GOT3 (cell line): ENCODE measurements around the gene KRTAP5-2.
"Not testable (repeated sequence)": the region's sequence is repeated elsewhere in the genome, so short reads cannot be mapped to it uniquely, and the experiment has no call there.

Source experiments
- DNase-seq: peaks from one replicate; lab custom pipeline; 2025; ENCODE audit warnings: mixed read lengths; lab: John Stamatoyannopoulos, UW

The KRTAP5-2 gene

DNA sequence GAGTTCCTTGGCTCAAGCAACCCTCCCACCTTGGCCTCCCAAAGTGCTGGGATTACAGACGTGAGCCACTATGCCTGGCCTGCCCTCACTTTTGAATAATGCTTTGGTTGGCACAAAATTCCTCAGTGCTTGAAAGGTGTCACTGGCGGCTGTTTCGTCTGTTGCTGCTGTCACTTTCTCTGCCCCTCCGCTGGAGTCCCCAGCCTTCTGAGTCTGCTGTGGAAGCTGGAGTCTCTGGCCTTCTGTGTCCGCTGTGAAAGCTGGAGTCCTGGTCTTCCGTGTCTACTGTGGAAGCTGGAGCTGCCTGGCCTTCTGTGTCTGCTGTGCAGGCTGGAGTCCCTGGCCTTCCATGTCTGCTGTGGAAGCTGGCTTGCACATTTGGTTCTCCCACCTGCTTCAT, 8.1 kb downstream of the KRTAP5-2 start:
- no peak for DNase-seq

DNA sequence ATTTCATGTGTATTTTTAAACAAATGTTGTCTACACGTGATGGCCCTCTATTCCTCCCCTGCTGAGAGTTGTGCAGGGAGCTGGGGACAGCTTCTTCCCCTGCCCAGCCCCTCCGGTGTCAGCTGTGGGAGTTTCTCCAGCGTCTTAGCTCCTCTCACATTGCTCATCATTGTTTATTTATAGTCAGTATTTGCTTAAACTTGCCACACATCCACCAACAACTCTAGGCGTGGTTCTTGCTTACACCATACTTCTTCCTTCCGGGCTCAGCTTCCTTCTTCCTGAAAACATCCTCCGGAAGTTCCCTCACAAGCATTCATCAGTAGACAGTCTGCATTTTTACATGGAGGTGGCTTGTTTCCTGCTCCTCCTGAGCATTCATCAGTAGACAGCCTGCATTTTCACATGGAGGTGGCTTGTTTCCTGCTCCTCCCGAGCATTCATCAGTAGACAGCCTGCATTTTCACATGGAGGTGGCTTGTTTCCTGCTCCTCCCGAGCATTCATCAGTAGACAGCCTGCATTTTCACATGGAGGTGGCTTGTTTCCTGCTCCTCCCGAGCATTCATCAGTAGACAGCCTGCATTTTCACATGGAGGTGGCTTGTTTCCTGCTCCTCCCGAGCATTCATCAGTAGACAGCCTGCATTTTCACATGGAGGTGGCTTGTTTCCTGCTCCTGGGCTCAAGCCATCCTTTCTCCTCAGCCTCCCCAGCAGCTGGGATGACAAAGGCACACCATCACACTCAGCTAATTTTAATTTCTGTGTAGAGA, 8.7 kb downstream of the KRTAP5-2 start:
- not testable (repeated sequence) for DNase-seq

DNA sequence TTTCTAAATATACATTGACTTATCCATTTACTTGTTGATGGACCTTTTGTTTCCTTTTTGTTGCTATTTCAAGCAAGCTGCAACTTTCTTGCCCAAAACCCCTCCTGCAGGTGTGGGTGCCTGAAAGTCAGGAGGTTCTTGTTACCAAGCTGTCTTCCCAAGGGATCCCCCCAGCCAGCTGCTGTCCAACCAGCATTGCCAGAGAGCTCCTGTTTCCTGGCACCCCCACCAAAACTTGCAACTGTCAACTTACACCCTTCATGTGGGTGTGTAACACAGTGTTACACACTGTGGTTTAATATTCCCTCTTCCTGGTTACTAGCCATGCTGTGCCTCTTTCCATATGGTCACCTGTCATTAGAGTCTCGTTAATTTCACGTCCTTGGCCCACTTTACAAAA, 11.4 kb downstream of the KRTAP5-2 start:
- no peak for DNase-seq

DNA sequence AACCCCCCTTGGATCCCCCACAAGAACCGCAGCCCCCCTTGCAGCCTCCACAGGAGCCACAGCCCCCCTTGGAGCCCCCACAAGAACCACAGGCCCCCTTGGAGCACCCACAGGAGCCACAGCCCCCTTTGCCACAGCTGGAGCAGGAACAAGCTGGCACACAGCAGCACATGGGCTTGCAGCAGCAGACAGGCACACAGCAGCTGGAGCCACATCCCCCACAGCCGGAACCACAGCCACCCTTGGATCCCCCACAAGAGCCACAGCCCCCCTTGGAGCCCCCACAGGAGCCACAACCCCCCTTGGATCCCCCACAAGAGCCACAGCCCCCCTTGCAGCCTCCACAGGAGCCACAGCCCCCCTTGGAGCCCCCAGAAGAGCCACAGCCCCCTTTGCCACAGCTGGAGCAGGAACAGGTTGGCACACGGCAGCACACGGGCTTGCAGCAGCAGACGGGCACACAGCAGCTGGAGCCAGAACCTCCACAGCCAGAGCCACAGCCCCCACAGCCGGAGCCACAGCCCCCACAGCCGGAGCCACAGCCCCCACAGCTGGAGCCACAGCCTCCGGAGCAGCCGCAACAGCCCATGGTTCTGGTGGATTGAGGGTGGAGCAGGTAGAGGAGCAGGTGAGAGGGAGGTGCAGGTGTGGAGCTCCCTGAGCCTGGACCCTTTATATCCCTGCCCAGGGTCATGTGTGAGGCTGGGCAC, 13.3 kb downstream of the KRTAP5-2 start, which contains the start of gene KRTAP5-1:
KRTAP5-1 (minus strand) TSS at position 623 of the 710 bp plus-strand sequence; CDS start at position 589, 34 bp downstream.
- DNase-seq: not testable (repeated sequence)

DNA sequence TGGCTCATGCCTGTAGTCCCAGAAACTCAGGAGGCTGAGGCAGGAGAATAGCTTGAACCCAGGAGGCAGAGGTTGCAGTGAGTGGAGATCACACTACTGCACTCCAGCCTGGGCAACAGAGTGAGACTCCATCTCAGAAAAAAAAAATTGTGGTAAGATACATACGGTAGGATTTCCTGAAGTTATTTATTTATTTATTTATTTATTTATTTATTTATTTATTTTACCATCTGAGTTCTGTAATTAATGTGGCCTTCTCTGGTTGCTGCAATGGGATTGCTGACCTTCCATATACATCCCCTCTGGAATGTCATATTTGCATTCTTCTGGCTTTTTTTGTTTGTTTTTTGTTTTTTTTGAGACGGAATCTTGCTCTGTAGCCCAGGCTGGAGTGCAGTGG, 15.2 kb downstream of the KRTAP5-2 start:
- DNase-seq: not testable (repeated sequence)

DNA sequence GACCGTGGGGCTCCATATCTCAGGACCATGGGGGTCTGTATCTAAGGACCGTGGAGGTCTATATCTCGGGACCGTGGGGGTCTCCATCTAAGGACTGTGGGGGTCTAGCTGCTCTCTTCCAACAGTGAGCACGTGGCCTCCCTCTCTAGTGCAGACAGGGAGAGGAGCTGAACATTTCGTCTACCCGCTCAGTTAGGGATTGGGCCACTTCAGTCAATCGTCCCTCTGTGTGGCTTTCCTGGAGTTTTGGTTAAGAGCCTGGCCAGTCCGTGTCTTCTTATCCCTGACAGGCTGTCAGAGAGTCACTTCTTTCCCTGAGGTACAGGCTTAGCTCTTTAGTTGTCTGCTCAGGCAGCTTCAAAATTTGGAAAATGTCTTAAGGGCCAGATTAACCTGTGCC, 16.1 kb downstream of the KRTAP5-2 start:
- no peak for DNase-seq

DNA sequence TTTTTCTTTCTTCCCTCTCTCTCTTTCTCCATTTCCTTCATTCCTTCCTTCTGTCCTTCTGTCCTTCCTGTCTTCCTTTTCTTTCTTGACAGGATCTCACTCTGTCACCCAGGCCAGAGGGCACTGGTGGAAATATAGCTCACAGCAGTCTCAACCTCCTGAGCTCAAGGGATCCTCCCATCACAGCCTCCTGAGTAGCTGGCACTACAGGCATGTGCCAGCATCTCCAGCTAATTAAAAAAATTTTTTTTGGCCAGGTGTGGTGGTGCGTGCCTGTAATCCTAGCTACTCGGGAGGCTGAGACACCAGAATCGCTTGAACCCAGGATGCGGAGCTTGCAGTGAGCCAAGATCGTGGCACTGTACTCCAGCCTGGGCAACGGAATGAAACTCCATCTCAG, 21.3 kb downstream of the KRTAP5-2 start:
- no peak for DNase-seq

DNA sequence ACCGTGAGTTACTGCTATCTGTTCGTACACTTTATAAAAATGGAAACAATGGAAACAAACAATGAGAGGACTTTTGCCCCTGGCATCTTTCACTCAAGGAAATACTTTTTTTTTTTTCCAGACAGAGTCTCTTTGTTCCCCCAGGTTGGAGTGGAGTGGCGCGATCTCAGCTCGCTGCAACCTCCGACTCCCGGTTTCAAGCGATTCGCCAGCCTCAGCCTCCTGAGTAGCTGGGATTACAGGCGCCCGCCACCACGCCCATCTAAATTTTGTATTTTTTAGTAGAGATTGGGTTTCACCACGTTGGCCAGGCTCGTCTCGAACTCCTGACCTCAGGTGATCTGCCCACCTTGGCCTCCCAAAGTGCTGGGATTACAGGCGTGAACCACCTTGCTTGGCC, 22.3 kb downstream of the KRTAP5-2 start:
- DNase-seq: not testable (repeated sequence)

DNA sequence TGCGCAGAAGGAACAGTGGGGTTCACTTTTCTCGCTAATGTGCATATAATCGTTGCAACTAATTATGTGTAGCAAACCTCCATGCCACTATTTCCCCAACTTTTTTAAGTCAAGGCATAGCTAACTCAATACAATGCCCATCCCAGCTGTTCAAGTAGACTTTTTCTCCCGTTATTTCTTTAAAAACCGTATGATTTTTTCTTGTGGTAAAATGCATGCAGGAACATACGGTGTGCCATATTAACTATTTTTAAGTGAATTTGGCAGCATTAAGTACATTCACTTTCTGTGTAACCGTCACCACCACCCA, 23.2 kb downstream of the KRTAP5-2 start:
- DNase-seq: no peak

DNA sequence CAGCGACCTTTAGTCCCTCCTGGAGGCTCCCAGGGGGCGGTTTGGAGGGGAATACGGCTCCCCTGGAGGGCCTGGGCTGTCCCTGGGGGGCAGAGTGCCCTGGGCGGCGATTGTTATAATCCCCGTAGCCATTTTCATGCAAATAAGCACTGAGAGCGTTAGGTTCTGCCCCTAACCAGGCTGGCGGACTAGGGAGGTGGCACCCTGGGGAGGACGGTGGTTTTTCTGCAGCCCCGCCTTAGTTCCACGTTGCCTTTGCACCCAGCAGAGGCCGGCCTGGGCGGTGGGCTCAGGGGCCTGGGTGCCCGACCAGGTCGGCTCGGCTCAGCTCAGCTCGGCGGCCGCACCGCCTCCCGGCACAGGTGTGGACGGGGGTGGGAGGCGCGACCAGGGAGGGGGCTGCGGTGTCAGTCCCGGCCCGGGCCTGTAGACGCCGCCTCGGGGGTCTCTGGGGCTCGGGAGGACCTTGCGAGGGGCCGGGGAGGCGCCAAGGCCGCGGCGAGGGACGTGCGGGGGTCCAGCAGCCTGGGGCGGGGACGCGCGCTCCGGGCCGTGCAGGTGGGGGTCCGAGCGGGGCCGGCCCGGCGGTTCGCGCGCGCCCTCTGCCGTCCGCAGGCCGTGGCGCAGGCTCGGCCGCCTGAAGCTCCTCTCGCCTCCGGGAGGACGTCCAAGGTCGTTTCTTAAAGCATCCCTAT, 23.7 kb downstream of the KRTAP5-2 start:
- no peak for DNase-seq

DNA sequence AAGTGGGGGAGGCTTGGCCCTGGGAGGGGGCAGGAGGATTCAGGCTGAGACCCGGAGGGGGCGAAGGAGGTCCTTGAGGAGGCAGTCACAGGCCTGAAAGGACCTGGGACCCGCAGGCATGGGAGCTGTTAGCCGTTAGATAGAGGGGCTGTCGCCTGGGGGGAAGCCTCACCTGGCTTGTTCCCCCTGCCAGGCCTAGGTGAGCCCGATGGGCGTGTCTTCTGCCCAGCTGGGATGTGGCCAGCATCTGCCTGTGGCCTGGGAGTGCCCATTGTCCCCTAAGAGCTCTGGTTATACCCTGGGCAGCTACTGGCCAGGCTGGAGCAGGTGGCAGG, 24.2 kb downstream of the KRTAP5-2 start:
- no peak for DNase-seq

DNA sequence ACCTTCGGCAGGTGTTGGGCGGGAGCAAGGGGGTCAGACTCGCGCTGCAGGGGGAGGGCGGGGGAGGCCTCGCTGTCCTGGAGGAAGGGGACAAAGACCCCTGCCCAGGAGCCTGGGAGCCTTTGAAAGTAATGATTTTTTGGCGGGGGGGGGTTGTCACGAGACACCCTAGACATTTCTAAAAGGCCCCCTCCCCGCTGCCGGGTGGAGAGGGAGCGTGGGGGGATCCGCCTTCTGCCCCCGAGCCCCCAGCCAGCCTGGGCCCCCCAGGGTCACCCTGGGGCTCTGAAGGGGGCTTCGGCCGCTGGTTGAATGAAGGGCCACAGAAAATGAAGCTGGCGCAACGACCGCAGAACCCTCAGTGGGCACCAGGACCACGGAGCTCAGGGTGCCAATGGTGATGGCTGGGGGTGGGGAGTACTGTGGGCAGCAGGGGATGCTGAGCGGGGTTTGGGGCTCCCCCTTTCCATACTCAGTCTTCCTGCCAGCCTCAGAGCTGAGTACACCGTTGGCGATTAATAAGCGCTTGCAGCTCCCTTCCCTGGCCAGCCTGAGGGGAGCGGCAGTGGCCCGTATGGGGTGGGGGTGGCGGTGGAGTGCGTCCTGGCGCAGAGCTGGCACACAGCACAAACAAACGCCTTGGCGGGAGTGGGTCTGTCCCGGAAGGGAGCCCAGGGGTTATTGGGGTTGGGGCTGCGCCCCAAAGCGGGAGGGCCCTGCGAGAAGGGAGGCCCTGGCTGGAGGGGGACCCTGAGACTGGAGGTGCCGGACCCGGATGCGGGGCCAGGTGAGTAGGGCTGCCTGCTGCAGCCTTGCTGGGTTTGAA, 24.8 kb downstream of the KRTAP5-2 start:
- DNase-seq: no peak

DNA sequence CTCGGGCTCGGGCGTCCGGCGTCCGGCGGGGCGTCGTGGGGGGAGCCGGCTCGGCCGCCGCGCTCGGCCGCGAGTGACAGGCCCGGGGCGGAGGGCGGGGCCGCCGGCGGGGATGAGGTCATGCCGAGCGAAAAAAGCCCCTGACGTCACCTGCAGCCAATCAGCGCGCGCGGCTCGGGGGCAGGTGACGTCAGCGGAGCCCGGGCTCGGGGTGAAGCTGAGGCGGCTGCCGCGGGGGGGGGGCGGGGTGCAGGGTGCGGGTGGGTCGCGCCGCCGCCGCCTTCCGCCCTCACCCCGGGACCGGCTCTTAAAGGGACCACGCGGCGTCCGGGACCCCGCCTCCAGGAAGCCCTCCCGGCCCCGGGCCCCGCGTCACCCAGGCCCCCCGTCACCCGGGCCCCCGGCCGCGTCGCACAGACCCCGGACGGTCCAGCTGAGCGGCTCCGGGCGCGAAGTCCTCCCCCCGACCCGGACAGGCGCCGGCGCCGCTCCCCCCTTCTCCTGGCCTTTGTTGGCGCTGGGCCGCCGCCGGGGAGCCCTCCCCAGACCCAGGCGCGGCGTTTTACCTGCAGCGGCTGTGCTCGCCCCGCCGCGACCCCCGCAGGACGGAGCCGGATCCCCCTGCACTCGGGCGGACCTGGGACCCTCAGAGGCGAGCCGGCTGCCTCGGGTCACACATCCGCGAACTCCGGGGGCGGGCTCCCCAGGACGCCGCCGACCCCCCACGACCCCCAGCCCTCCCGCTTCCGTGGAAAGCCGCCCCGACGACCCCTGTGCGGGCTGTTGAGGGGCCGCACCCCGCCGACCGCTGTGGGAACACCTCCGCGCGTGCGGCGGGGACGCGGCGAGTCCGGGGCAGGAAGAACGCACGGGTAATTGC, 25.7 kb downstream of the KRTAP5-2 start, which contains the start of gene DUSP8:
DUSP8 (minus strand) TSS at position 75 of the 880 bp plus-strand sequence. CDS start 6,445 bp downstream, outside the sequence.
- peak; percentile 18 for DNase-seq

DNA sequence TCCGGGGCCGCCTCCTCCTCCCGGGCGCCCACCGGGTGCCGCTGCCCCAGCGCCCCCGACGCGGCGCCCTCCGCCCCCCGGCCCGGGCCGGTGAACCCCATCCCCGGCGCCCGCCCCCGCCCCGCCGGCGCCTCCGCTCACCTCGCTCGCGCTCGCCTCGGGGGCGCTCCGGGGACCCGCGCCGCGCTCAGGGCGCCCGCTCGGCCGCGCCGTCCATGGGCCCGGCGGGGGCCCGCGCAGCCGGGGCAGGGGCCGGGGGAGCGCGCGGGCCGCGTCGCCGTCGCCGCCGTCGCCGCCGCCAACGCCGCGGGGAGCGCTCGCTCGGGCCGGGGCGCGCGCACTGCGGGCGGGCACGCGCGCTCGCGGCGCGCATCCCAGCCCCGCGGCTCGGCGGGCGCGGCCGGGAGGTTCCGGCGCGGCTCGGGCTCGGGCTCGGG, 26.3 kb downstream of the KRTAP5-2 start:
- DNase-seq: no peak

DNA sequence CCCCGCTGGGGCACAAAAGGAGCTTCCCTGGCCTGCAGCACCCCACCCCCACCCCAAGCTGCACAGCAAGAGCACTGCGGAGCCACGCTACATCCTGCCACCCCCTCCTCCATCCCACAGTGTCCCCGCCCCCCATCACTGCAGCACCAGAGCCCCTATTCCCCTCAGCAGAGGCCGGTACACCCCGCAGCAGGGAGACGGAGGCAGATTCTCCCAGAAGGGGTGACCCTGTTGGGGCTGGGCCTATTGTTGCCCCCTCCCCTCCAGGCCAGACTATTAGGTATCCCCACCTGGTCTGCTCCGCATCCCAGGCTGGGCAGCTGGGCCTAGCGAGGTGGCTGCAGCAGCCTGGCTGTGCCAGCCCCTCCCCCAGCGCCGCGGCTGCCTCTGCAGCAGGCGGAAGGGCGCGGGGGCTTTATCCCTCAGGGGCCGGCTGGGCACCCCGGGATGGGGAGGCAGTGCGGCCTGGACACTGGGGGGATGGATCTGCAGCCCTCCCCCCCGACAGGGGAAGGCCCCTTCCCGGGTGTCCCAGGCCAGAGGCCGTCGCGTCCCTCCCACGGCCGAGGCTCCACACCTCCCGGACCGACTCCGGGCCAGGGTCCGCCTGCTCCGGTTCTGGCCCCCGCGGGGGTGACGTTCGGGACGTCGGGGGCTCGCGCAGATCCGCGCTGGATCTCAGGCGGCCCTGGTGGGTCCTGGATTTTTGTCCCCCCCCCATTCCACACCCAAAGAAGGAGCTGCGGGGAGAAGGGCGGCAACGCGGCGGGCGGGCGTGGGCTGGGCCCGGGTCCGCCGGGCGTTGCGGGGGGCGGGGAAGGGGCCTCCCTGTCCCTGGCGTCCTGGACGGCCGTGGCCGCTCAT, 27.0 kb downstream of the KRTAP5-2 start:
- DNase-seq: no peak

DNA sequence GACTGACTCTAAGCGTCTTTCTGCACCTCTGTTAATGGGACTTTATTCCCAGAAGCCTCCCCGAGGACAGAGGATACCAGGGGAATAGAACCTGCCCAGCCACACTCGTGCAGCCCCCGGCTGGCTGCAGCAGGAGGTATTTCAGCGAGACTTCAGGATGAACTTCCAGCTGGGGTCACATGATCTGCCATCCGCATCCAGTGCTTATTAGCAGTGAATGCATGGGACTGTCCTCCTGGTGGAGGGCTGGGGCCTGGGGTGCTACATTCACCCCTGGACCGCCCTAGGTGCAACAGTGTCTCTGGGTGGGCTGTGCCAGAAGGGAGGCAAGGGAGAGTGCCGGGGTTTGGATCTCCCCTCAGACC, 27.6 kb downstream of the KRTAP5-2 start:
- DNase-seq: no peak

DNA sequence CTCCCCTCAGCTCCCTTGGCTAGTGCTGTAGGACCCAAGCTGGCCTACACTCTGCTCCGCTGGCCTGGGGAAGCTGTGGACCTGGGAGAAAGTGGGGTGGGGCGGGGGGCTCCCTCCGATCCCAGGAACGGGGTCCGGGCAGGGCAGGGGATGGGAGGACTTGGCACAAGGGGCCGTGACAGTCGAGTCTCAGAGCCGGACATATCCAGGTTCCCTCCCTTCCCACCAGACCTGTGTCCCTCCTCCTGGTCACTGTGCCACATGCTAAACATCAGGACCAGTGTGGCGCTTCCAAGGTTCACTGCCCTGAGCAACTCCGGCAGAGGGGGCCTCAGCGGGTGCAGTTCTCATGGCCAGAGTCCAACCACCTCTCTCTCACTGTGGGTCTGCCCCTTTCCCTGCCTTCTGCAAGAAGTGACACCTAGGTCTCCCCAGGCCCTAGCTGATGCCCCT, 28.1 kb downstream of the KRTAP5-2 start:
- no peak for DNase-seq

DNA sequence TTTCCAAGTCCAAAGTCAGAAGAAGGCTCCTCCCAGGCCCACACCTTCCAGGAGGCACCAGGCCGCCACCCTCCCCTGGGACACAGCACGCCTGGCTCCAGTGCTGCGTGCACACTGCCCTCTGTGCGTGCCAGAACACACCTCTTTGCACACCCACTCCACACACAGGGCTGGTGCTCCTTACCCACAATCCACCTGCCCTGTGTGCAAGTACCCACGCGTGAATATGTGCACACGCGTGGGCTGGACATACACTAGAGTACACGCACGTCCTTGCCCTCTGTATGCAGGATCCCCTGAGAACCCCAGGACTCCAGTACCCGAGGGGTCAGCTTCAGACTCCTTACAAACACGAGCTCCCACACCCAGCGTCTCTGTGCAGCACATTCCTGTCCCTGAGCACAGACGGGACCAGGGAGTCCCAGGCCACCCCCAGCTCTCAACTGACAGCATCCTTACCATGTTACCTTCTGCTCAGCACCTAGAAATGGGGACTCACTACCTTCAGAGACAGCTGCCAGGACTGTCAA, 28.8 kb downstream of the KRTAP5-2 start:
- DNase-seq: no peak

DNA sequence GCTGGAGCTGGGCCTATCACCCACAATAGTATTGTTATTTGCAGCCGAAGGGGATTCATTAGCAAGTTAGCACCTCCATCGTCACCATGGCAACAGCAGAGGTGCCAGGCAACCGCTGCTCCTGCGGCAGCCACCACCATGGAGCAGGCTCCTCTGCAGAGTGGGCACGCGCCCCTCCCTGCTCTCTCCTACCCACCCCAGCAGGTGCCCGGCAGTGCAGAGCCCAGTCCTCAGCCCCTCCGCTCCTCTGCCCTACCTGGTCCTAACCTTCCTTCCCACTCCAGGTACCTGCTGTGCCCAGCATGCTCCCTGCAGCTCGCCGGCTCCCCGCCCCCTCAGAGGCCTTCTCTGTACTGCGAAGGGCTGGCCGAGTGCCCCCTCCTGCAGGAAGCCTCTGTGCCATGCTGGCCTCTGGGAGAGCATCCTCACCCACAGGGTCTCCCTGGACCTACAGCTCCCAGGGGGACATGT, 29.6 kb downstream of the KRTAP5-2 start:
- no peak for DNase-seq

DNA sequence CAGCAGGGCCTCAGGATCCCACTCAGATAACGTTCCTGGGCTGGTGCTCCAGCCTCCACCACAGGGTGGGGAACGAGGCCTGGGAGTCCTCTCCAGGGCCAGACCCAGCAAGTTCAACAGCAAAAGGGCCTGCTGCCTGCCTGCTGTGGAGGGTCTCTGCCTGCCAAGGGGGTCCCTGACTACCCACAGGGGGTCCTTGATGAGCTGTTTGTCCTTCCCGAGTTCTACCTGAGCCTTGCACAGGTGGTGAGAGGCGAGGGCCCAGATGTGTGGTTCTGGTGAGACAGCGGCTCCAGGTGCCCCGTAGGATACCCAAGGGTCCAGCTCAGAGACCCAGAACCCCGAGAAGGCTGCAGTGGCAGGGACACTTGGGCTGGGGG, 30.4 kb downstream of the KRTAP5-2 start:
- no peak for DNase-seq
